GM21576 (cell line): Measurements from ENCODE around the gene MACROD1.

Source experiments
- ATAC-seq: cut with Tn5 transposase; IDR thresholded peaks from one replicate; pipeline ENCODE4 v1.9.1; 2021; ENCODE audit warnings: mild to moderate bottlenecking, moderate library complexity; ENCODE audit not compliant: unreplicated experiment

The MACROD1 gene

GRCh38 chr11:64003807-64004589, 161.9 kb downstream of the MACROD1 start:
- ATAC-seq = no peak

- ATAC-seq = no peak
These were observed 164.2 kb downstream of the MACROD1 start for GRCh38 chr11:64001484-64002420.

- no peak for ATAC-seq
These were observed 165.0 kb downstream of the MACROD1 start for GRCh38 chr11:64000740-64001483.

- ATAC-seq = no peak
These were observed 165.7 kb downstream of the MACROD1 start for GRCh38 chr11:64000026-64000739.

GRCh38 chr11:63999349-64000025, 166.4 kb downstream of the MACROD1 start:
- ATAC-seq = no peak

- no peak for ATAC-seq
These were observed 167.2 kb downstream of the MACROD1 start for GRCh38 chr11:63998558-63999348.

GRCh38 chr11:63997801-63998337, 168.0 kb downstream of the MACROD1 start:
- no peak for ATAC-seq

- ATAC-seq = no peak
These were observed 168.7 kb downstream of the MACROD1 start for GRCh38 chr11:63997104-63997700.

- ATAC-seq = no peak
These were observed 169.4 kb downstream of the MACROD1 start for GRCh38 chr11:63996512-63996911.

GRCh38 chr11:63993993-63994392, 171.9 kb downstream of the MACROD1 start:
- ATAC-seq = no peak

GRCh38 chr11:63993100-63993499, 172.8 kb downstream of the MACROD1 start:
- no peak for ATAC-seq

- no peak for ATAC-seq
These were observed 174.4 kb downstream of the MACROD1 start for GRCh38 chr11:63991558-63991957.

GRCh38 chr11:63986932-63987513, 178.9 kb downstream of the MACROD1 start:
- ATAC-seq = no peak

- peak; percentile 75 for ATAC-seq
These were observed 179.6 kb downstream of the MACROD1 start, which contains the start of gene OTUB1 for GRCh38 chr11:63986156-63986931. OTUB1 (plus strand) TSS chr11:63986438; CDS start chr11:63986457, 19 bp downstream.

GRCh38 chr11:63985812-63986155, 180.1 kb downstream of the MACROD1 start:
- no peak for ATAC-seq

- no peak for ATAC-seq
These were observed 186.5 kb downstream of the MACROD1 start for GRCh38 chr11:63979426-63979825.

GRCh38 chr11:63978551-63979239, 187.2 kb downstream of the MACROD1 start:
- no peak for ATAC-seq
